GM10266 (cell line): ENCODE results near the gene LCP2.

Experiments used
- DNase-seq: peaks from one replicate; pipeline ENCODE4 v3.0.0; 2012; ENCODE audit errors: extremely low spot score
- CTCF ChIP-seq: IDR thresholded peaks from 2 replicates; pipeline ENCODE4 v1.5.1; 2012; ENCODE audit warnings: mild to moderate bottlenecking, low read depth; ENCODE audit not compliant: control insufficient read depth, insufficient read depth; ENCODE audit errors: missing control alignments

LCP2 gene

DNA sequence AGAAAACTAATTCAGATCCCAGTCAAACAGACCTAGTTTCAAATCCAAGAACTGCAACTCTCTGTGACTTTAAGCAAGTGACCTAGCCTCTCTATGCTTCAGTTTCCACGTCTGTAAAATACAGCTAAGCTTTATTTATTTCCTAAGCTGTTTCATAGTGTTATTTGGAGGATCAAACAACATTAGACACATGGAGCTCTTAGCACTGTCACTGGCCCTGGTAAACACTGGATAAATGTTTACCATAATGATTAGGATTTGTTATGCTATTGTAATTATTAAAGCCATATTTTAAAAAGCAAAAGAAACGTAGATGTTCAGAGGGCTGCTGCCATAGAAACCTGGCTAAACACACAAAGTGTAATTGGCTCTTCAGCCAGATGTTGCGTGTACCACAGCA lies 91.4 kb downstream of the LCP2 start:
- no peak for TF ChIP-seq CTCF

DNA sequence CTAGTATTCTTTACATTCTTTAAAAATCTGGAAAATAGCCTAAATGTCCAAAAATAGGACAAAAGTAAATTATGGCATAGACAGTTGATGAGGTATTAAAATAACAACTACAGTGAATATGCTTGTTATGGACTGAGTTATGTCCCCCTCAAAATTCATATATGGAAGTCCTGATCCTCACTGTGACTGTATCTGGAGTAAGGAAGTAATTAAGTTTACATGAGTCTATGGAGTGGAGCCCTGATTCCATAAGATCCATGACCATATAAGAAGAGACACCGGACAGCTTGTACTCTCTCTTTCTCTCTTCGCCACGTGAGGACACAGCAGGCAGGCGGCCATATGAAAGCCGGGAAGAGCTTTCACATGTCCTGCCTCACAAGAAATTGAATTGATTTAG lies 93.4 kb downstream of the LCP2 start:
- TF ChIP-seq CTCF, result no peak
- no peak for DNase-seq

More for the DNA sequence above, 91.4 kb downstream of the LCP2 start:
- no peak for DNase-seq

GRCh38 chr5:170202117-170202516 lies 95.5 kb downstream of the LCP2 start:
- no peak for DNase-seq
- TF ChIP-seq CTCF, result no peak

- no peak for DNase-seq
- no peak for TF ChIP-seq CTCF
These were observed 96.3 kb downstream of the LCP2 start for GRCh38 chr5:170201311-170201710.

- no peak for TF ChIP-seq CTCF
- no peak for DNase-seq
These were observed 96.7 kb downstream of the LCP2 start for GRCh38 chr5:170200876-170201275.
